Endothelial cell of umbilical vein (primary cell): Measurements from ENCODE around the gene USB1. TPM values are rescaled to one million over a fixed set of nuclear protein-coding genes. Genes with fewer than 3 reads are reported as not detected.

Source experiments
- BruUV-seq: library from RNA; stranded (reverse); fragments of 400-500 nt; replicated peaks from 2 replicates; lab custom pipeline; 2021; lab: Mats Ljungman, UMichigan
- CTCF ChIA-PET: fragments of 300-600, 350-600 bp; sonication (Branson Sonifier 250); formaldehyde crosslinking; loops from one replicate; lab custom pipeline; 2021; ENCODE audit warnings: antibody characterized with exemption, inconsistent platforms; lab: Charles Lee
- POLR2A ChIA-PET: fragments of 300-600, 350-600 bp; sonication (Branson Sonifier 250); formaldehyde crosslinking; loops from one replicate; lab custom pipeline; 2021; ENCODE audit warnings: antibody characterized with exemption, inconsistent platforms; lab: Charles Lee
- DNase-seq: peaks from one replicate; pipeline ENCODE4 v3.0.0-alpha.2; 2011; ENCODE audit warnings: low read depth, low spot score
- FAIRE-seq: peaks from 2 replicates; lab custom pipeline; 2011; peaks lifted over from hg19 to GRCh38; lab: Jason Lieb, UNC
- H2AFZ ChIP-seq: 2 replicates; pipeline ENCODE4 v1.6.0; 2012; ENCODE audit warnings: low read depth, low read length, control low read depth, inconsistent platforms
- H3K27ac ChIP-seq: 2 replicates; pipeline ENCODE4 v1.5.1; 2011; ENCODE audit warnings: low read depth, mild to moderate bottlenecking, control low read depth, low read length, moderate library complexity; ENCODE audit not compliant: insufficient read depth
- H3K27me3 ChIP-seq, 2 experiments: 2 replicates each; pipeline versions ENCODE4 v1.6.0 to v1.6.1; 2011; ENCODE audit warnings: low read length in 2 of 2, mixed read lengths in 1 of 2; ENCODE audit not compliant: control insufficient read depth in 2 of 2, insufficient read depth in 2 of 2
- H3K36me3 ChIP-seq, 2 experiments: 2 replicates in 1 of 2; 3 replicates in 1 of 2; pipeline ENCODE4 v1.5.1; 2011; ENCODE audit warnings: low read length in 2 of 2, mild to moderate bottlenecking in 1 of 2, moderate library complexity in 1 of 2; ENCODE audit not compliant: control insufficient read depth in 2 of 2, insufficient read depth in 2 of 2; ENCODE audit errors: extremely low read depth in 1 of 2
- H3K4me1 ChIP-seq: 3 replicates; pipeline ENCODE4 v1.5.1; 2011; ENCODE audit warnings: mild to moderate bottlenecking, low read length; ENCODE audit not compliant: control insufficient read depth, insufficient read depth; ENCODE audit errors: extremely low read depth
- H3K4me2 ChIP-seq: 2 replicates; pipeline ENCODE4 v1.6.1; 2011; ENCODE audit warnings: low read length, control low read depth, mixed read lengths; ENCODE audit not compliant: insufficient read depth
- H3K4me3 ChIP-seq, 3 experiments: fragments of 200-600 bp in 1 of 3; sonication (generic), shearing (Covaris generic) in 1 of 3; replicated peaks in 1 of 3; 2 replicates each; pipeline ENCODE4 v1.5.1; 2011 to 2016; ENCODE audit warnings: control low read depth in 3 of 3, low read length in 3 of 3, mild to moderate bottlenecking in 2 of 3, inconsistent platforms in 1 of 3, low read depth in 1 of 3, moderate library complexity in 1 of 3; ENCODE audit not compliant: insufficient read depth in 1 of 3
- H3K79me2 ChIP-seq: 2 replicates; pipeline ENCODE4 v1.6.0; 2012; ENCODE audit warnings: low read length, inconsistent platforms; ENCODE audit not compliant: control insufficient read depth, insufficient read depth
- H3K9ac ChIP-seq: replicated peaks from 2 replicates; pipeline ENCODE3; 2011; ENCODE audit warnings: low read length, control low read depth; ENCODE audit not compliant: insufficient read depth; ENCODE audit errors: extremely low read depth
- H3K9me1 ChIP-seq: replicated peaks from 3 replicates; pipeline ENCODE4 v1.6.0; 2011; ENCODE audit warnings: mild to moderate bottlenecking, low read length; ENCODE audit not compliant: control insufficient read depth, insufficient read depth; ENCODE audit errors: extremely low read depth
- H3K9me3 ChIP-seq: replicated peaks from 2 replicates; pipeline ENCODE4 v1.5.1; 2012; ENCODE audit warnings: low read length, inconsistent platforms; ENCODE audit not compliant: control insufficient read depth, insufficient read depth
- H4K20me1 ChIP-seq: replicated peaks from 2 replicates; pipeline ENCODE3; 2011; ENCODE audit warnings: mild to moderate bottlenecking, low read length; ENCODE audit not compliant: control insufficient read depth, insufficient read depth; ENCODE audit errors: extremely low read depth
- CTCF ChIP-seq, 2 donors: IDR thresholded peaks; 1 replicate in 1 of 2; 2 replicates in 1 of 2; pipeline ENCODE4 v1.5.1; 2011; ENCODE audit warnings: low read length in 2 of 2, mild to moderate bottlenecking in 2 of 2, moderate library complexity in 2 of 2, control low read depth in 1 of 2, inconsistent platforms in 1 of 2, low read depth in 1 of 2; ENCODE audit not compliant: insufficient read depth in 1 of 2; ENCODE audit errors: extremely low read depth in 1 of 2
- FOS ChIP-seq: IDR thresholded peaks from 2 replicates; pipeline ENCODE4 v1.6.1; 2011; ENCODE audit warnings: mild to moderate bottlenecking, low read length, moderate library complexity, borderline replicate concordance; ENCODE audit not compliant: insufficient read depth
- JUN ChIP-seq: IDR thresholded peaks from 2 replicates; pipeline ENCODE4 v1.6.1; 2011; ENCODE audit warnings: borderline replicate concordance, low read depth; ENCODE audit not compliant: insufficient read length, insufficient read depth
- MYC ChIP-seq: IDR thresholded peaks from one replicate; pipeline ENCODE4 v1.6.1; 2011; ENCODE audit warnings: mild to moderate bottlenecking, low read depth, low read length
- POLR2AphosphoS5 ChIP-seq: IDR thresholded peaks from 2 replicates; pipeline ENCODE4 v1.6.1; 2012; ENCODE audit warnings: low read depth, mild to moderate bottlenecking, control low read depth, low read length, moderate library complexity; ENCODE audit not compliant: insufficient read depth
- dilution Hi-C: fragments of 300-500 bp; cut with MboI; formaldehyde crosslinking; loops from one replicate; pipeline ENCODE4 v1.15.0; 2019; ENCODE audit warnings: low sequenced_read_pairs; ENCODE audit not compliant: extremely low pct_ligation_motif_present
- intact Hi-C: fragments of 100-400 bp; cut with micrococcal nuclease; formaldehyde crosslinking; loops from one replicate; pipeline ENCODE4 v1.10.0; 2022
- polyA plus RNA-seq, 4 experiments: library from polyadenylated mRNA; depleted of rRNA in 3 of 4; stranded (reverse) in 3 of 4; unstranded in 1 of 4; fragments of >200 nt; gene quantifications; 2 replicates each; pipeline versions ENCODE4 v1.2.1 to v1.2.3, GENCODE V29; 2011 to 2012; ENCODE audit warnings: missing spikeins in 1 of 4
- total RNA-seq: library from RNA; stranded (reverse); gene quantifications from 2 replicates; pipeline ENCODE4 v1.2.3, GENCODE V29; 2021

USB1 gene
- total and polyA plus RNA-seq, 2 donors (not counting 3 experiments of a cell fraction or from before 2014, with no cell fraction given): 64.6 to 83.8 TPM

DNA sequence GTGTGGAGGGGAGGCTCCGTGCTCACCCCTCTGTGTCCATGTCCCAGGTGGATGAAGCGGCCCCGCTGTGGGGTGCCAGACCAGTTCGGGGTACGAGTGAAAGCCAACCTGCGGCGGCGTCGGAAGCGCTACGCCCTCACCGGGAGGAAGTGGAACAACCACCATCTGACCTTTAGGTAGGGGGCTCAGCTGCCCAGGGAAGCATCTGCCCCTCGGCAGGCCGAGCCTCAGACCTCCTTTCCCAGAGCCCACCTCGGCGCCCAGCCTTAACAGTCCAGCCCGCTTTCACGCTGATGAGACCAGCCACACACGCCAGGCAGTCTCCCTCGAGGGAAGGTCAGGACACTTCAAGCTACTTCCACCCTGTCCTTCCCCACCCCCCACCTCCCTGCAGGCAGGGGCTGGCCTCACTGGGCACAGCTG, 37.0 kb downstream of the USB1 start:
- POLR2A ChIA-PET: no interaction called here
- H2AFZ ChIP-seq: no peak overlapping the region

More for the DNA sequence above, 37.0 kb downstream of the USB1 start:
- DNase-seq (no peak), FAIRE-seq (no peak)
- no peaks in the 10 kb centered on the region for H4K20me1 ChIP-seq
- no peaks in the 10 kb centered on the region for H3K4me1 ChIP-seq
- CTCF ChIA-PET: interaction anchor here (1.8 kb wide), 1 partner anchor 14 kb away, joined by 5 read pairs; no protein-coding TSS in a partner anchor
- dilution Hi-C loops: no loop called here
- H3K4me2 ChIP-seq: no peak overlapping the region
- no peak overlapping the region for H3K4me3 ChIP-seq
- H3K9me3 ChIP-seq: no peaks in the 10 kb centered on the region
- BruUV-seq: no TSS peak
- H3K9me1 ChIP-seq: no peaks in the 10 kb centered on the region
- H3K9ac ChIP-seq: no peak overlapping the region
- no peaks in the 10 kb centered on the region for H3K27me3 ChIP-seq
- no peak for TF ChIP-seq FOS
- no peak for TF ChIP-seq JUN
- no peak for TF ChIP-seq POLR2AphosphoS5
- no peak for TF ChIP-seq MYC
- TF ChIP-seq CTCF (IDR thresholded peaks at IDR 0.05; ENCODE audit: extremely low read depth in 1 of 2, insufficient read depth in 1 of 2, low read depth in 1 of 2, low read length in 2 of 2): no peak
- H3K36me3 ChIP-seq: no peaks in the 10 kb centered on the region
- H3K27ac ChIP-seq: no peak overlapping the region
- intact Hi-C loops: no loop called here
- H3K79me2 ChIP-seq: no peaks in the 10 kb centered on the region
